Stimulated activated CD4-positive, alpha-beta T cell treated with anti-CD3 and anti-CD28 coated beads, Interleukin-2, amount 100 ng/mL, for 4 hours (primary cell): ENCODE results near the gene NTM.

ENCODE experiments used
- DNase-seq: peaks from one replicate; pipeline ENCODE4 v3.0.0-alpha.2; 2020; ENCODE audit warnings: low read depth

Gene NTM

GRCh38 chr11:132260636-132261035 is 890.2 kb downstream of the NTM start:
- no peak for DNase-seq

DNA sequence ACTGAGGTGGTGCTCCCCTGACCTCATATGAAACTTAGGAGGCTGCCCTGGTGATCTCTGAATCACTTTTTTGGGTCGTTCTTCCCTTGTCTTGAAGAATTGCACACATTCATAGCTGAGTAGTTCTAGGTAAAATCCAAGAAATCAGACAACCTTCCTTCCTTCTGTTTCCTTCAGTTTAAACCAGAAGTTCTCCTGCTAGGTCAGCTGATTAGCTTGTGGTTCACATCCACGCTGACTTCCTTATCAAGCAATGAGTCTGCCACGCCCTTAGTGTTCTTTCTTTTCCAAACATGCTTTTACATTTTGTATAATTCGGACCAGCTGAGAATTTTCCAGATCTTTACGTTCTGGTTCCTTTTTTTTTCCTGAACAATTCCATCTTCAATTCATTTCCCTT is 892.8 kb downstream of the NTM start:
- DNase-seq: no peak

DNA sequence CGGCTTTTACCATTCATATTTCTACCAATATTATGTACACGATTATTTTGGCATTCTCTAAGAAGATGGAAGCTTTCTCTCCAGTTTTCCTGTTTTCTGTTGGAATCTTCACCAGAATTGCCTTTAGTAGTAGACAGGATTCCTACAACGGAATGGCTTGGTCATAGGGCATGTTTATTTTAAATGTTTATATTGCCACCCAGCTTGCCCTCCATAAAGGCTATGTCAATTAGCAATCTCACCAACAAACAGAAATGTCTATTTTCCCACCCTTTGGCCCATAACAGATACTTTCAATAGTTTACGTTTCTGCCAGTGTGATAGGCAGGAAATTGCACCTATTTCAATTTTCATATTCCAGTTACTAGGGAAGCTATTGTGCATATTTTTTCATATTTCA is 893.5 kb downstream of the NTM start:
- DNase-seq: no peak

DNA sequence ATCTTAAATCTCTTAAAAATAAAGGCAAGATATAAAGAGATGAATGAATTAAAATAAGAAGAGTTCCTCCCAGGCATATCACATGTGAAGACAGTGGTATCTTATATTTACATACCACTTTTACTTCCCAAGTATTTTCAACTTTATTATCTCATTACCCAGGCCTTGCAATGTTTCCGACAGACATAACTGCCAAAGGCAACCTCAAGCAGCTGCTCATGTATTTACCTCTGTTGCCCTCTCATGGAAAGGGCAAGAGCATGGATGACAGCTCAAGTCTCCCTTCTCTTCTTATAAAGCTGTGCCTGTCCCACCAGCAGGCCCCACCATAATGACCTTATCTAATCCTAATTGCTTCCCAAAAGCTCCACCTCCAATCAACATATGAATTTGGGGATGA is 894.2 kb downstream of the NTM start:
- no peak for DNase-seq

DNA sequence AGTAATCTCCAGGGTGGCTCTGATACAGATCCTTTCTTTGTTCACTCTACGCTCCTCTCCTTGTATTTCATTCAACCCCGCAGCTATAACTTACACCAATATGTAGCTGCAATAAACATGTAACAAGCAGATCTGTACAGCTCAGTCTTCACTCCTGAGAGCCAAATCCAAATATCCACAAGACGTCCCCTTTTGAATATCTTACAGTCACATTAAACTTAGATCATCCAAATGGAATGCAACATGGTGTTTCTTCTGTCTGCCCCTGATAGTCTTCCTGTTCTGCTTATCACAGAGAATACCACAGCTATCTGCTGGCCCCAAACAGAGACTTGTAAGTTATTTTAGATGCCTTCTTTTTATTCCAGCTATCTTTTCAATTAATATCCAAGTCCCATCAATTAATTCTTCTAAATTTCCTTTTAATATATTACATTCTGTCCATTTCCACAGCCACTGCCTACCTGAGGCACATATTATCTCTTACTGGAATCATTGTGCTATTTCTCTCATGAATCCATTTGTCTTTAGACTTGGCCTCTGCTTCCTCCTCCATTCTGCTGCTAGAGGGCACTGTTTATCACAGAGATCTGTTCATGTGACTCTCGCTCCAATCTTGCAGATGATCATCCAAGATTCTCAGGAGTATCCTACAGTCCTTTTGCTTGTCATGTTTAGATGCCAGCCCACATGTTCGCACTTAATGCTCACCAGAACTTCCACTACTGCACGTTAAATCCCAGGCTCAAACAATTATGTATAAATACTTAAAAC is 908.6 kb downstream of the NTM start:
- DNase-seq: no peak

DNA sequence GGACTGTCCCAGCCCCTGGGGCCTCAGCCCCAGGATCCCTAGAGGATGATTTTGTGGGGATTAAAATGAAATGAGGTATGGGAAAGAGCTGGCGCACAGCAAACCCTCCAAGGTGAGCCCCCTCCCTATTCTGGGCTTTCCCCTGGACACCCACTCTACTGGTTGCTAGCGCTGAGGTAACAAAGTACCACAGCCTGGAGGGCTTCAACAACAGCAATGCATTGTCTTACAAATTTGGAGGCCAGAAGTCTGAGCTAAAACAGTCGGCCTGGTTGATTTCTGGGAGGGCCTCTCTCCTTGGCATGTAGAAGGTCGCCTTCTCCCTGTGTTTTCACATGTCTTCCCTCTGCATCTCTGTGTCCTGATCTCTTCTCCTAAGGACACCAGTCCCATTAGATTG is 913.6 kb downstream of the NTM start:
- no peak for DNase-seq

DNA sequence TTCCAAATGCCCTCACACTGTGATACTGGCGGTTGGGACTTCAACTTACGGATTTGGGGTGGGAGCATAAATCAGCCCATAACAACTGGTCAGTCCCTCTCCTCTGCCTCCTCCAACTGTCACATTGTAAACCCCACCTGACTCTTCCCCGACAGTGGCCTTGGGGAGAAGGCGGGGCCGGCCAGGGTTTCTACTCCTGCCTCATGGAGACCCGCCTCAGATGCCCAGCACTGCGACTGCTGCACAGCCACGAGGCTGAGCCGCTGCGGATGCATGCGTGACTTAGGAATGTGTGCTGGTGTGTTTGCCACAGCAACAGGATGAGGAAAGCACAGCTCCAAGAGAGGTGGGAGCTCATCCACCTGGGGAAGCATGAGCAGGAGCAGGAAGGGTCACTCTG is 914.2 kb downstream of the NTM start:
- no peak for DNase-seq

GRCh38 chr11:132285631-132286030 is 915.2 kb downstream of the NTM start:
- no peak for DNase-seq

DNA sequence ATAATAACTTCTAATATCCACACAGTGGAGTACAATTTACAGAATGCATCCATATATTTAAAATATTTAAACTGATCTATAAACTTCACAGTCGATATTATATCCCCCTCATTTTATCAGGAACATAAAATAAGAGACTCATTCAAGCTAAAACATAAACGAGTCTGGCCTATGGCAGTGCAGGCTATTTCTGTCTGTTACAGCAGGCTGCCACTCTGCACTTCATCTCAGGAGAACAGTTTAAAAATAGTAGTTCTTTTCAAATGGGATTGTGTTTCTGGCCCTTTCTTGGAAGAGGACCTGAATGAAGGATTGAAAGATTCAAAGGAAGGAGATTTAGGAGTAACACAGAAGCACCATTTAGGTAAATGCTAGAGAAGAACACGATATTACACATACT is 915.7 kb downstream of the NTM start:
- DNase-seq: no peak

DNA sequence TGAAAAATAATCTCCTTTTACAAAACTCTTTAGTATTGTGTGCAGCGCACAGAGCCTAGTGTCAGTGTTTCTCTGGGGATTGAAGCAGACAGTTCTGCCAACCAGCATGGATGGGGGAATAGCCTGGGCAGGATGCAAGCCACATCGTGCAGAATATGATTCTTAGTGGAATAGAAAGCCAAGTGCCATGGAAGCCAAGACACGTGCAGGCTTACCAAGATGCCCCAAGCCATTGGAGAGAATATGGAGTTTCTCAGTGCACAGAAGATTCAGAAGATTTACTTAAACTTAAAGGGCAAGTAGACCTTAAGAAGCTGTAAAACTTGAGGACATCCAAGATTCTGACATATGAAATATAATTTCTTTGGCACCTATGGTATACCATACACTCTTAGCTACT is 917.6 kb downstream of the NTM start:
- no peak for DNase-seq

GRCh38 chr11:132289590-132290256 is 919.3 kb downstream of the NTM start:
- no peak for DNase-seq

- DNase-seq: no peak
These were observed 923.2 kb downstream of the NTM start for GRCh38 chr11:132293586-132293985.

- DNase-seq: no peak
These were observed 926.7 kb downstream of the NTM start for GRCh38 chr11:132296946-132297610.

DNA sequence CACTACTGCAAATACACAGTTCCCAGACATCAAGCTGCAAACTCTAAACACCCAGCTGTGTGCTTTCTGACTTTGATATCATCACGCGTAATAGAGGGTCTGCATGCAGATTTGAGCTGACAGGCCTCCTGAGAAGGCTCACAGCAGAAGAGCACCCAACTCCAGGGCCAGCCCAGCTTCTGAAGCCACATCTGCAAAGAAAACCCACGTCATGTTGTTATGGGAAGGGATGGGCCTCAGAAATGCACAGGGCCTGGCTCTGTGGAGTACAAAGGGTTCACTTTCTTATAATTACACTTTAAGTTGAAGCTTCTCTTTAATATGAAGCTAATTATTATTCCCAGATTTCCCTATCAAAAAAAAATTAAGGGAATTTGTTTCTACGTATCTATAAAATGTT is 927.9 kb downstream of the NTM start:
- no peak for DNase-seq

DNA sequence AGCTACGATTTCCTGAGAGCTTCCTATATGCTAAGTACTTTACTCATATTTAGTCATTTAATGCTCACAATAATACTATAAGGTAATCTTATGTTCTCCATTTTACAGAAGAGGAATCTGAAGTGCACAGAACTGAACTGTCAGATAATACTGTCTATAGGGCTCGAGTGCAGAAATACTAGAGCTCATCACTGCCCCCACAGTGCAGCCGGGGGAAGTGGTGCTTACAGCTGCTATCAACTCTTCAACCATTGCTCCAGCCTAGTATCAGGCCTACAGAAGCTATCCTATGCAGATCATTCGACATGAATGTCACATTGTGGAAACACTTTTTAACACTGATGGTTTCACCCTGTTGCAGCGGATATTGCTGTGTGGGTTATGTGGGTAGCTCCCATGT is 929.9 kb downstream of the NTM start:
- DNase-seq: no peak

DNA sequence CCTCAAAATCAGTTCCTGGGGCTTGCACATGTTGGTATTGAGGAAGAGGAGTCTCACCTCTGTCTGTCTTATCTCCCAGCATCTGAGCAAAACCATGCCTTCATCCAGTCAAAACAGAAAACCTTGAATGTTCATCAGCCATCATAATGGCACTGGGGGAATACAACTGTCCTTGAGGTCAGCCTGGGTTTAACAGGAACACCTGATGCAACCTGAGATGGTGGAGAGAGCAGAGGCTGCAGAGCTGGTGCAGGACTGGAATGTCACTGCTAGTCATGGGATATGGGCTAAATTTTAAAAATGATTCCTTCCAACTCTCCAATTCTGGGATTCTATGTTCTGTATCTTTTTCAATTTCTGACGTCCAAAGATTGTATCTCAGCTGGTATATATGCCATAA is 931.0 kb downstream of the NTM start:
- DNase-seq: no peak

GRCh38 chr11:132301900-132302299 is 931.5 kb downstream of the NTM start:
- DNase-seq: no peak

GRCh38 chr11:132307309-132308020 is 937.0 kb downstream of the NTM start:
- no peak for DNase-seq

- no peak for DNase-seq
These were observed 940.3 kb downstream of the NTM start for GRCh38 chr11:132310390-132311375.

DNA sequence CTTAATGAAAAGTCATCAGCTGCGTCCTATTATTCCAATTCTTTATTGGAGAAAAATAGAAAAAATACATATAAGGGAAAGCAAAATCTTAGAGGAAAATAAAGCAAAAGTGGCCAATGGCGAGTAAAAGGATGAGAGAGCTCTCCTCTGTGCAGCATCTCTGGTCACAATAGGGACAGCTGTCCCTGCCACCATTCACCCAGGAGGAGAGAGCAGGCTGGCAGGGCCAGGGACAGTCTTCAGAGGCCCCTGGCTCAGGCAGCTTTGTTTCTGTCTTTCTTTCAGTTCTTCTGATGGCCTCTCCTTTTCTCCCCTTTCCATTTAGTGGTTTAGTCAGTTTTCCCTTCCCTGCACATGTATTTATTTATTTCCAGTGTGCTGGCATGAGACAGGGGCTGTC is 941.3 kb downstream of the NTM start:
- no peak for DNase-seq

GRCh38 chr11:132312161-132312560 is 941.7 kb downstream of the NTM start:
- no peak for DNase-seq
